NB4 (cell line): ENCODE measurements around the gene AOPEP.

Experiments used
- CTCF ChIP-seq: IDR thresholded peaks from one replicate; pipeline ENCODE4 v1.5.1; 2012; ENCODE audit warnings: low read depth, low read length
- MAX ChIP-seq: IDR thresholded peaks from 2 replicates; pipeline ENCODE4 v1.6.1; 2011; ENCODE audit warnings: low read depth, low read length
- POLR2A ChIP-seq: IDR thresholded peaks from 2 replicates; pipeline ENCODE4 v1.6.1; 2011; ENCODE audit warnings: mild to moderate bottlenecking; ENCODE audit not compliant: insufficient read length; ENCODE audit errors: extremely low read depth

GRCh38 chr9:94713436-94714215 lies 12.9 kb upstream of the AOPEP start:
- TF ChIP-seq POLR2A (no peak), CTCF (no peak), MAX (no peak)
